ENCODE measurements around the gene ANKRD17.

- TF ChIP-seq CTCF (IDR thresholded peaks at IDR 0.05; ENCODE audit: poor library complexity, severe bottlenecking), result no peak
- no peak for TF ChIP-seq POLR2AphosphoS5 (IDR thresholded peaks at IDR 0.05)
- no peak for TF ChIP-seq TAF1 (IDR thresholded peaks at IDR 0.05; ENCODE audit: low read depth)
- TF ChIP-seq EZH2 (IDR thresholded peaks at IDR 0.05; ENCODE audit: borderline replicate concordance, insufficient read depth, low read length, poor library complexity, severe bottlenecking), result no peak
- TF ChIP-seq EP300 (conservative IDR thresholded peaks at IDR 0.05; ENCODE audit: poor library complexity, severe bottlenecking), result no peak
- TF ChIP-seq REST (IDR thresholded peaks at IDR 0.05; ENCODE audit: borderline replicate concordance), result no peak
- TF ChIP-seq RAD21 (conservative IDR thresholded peaks at IDR 0.05), result no peak
These were observed 207.0 kb downstream of the ANKRD17 start for GRCh38 chr4:73051625-73052024.
